NT2/D1 (cell line): ENCODE measurements around the gene SPINT2.

Experiments
- SUZ12 ChIP-seq: IDR thresholded peaks from 2 replicates; pipeline ENCODE4 v1.6.1; 2011; ENCODE audit not compliant: insufficient read length, insufficient read depth; ENCODE audit errors: extremely low read depth
- YY1 ChIP-seq: IDR thresholded peaks from 2 replicates; pipeline ENCODE4 v1.6.1; 2011; ENCODE audit not compliant: insufficient read length, insufficient read depth
- ZNF274 ChIP-seq: IDR thresholded peaks from 2 replicates; pipeline ENCODE4 v1.6.1; 2011; ENCODE audit warnings: mild to moderate bottlenecking, low read depth, low read length

DNA sequence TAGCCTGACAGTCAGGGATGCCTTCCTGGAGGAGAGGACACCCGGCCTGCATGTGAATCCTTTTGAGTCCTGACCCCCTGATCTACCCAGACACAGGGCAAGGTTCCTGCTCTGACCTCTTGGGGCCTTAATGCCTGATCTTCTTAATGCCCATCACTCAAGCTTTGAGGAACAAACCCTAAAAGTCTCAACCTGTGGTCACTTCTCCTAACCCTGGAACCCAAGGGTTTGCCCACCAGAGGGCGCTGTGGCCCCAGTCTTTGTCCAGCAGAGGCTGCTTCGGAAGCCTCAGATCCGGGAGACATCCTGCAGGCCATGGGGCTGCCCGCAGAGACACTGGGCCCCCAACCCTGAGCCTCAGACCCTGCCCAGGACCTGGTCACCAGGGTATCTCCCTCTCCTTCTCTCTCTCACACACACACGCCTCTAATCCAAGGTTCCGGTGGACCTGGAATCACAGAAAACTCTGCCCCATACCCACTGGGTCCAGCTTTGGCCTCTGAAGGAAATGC is 30.6 kb upstream of the SPINT2 start:
- TF ChIP-seq ZNF274: no peak
- no peak for TF ChIP-seq YY1
- no peak for TF ChIP-seq SUZ12
